Frontal cortex (tissue), 4 donors: ENCODE data around the gene ZFPM1. TPM values are rescaled to one million over a fixed set of nuclear protein-coding genes. Genes with fewer than 3 reads are reported as not detected.

ENCODE experiments used
- DNase-seq, 2 donors: peaks; one replicate each; pipeline ENCODE4 v3.0.0; 2012; ENCODE audit warnings: low spot score in 2 of 2
- FAIRE-seq: peaks from 2 replicates; lab custom pipeline; 2012; peaks lifted over from hg19 to GRCh38; lab: Jason Lieb, UNC
- total RNA-seq: library from RNA; depleted of rRNA; stranded (reverse); fragments of >200 nt; gene quantifications from one replicate; pipeline ENCODE4 v1.2.3, GENCODE V29; 2014
- donor health status: control.
- donor health status: control.
- donor health status: control.

Gene ZFPM1
- total RNA-seq, 1 donor from 2014 or later, result 1.2 TPM

DNA sequence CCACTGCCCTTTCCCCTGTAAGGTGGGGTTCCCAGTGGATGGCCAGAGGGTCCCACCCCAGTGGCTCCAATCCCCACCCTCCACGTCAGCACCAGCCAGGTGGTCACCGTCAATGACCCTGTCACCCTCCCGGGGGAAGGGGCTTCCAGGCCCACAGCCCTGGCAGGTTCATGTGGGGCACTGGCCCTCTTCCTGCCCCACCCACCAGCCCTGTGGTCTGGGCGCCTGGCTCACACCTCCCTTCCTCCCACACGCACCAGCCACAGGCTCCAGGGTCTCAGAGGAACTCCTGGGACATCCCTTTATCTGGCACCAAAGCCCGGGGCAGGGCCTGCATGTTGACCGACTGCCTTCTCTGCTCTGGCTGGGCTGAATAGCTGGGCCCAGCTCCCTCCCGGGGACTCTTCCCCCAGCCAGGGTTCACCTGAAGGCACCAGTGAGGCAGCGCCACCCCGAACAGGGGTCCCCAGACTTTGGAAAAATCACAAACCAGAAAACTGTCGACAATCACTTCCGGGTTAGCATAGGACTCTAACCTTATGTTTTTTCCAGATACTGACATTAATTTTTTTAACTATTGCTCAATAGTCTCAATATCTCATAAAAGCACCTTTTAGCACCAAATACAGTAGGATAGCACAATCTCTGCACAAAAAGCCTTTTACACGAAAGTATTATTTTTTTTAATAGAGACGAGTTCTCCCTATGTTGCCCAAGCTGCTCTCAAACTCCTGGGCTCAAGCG, 95.2 kb downstream of the ZFPM1 start:
- DNase-seq (no peak), FAIRE-seq (no peak)

- DNase-seq (no peak), FAIRE-seq (no peak)
These were observed 95.9 kb downstream of the ZFPM1 start for GRCh38 chr16:88548985-88549384.

- FAIRE-seq, result no peak
- DNase-seq, result no peak
These were observed 96.7 kb downstream of the ZFPM1 start for GRCh38 chr16:88549671-88550245.

- FAIRE-seq (no peak), DNase-seq (no peak)
These were observed 97.2 kb downstream of the ZFPM1 start for GRCh38 chr16:88550246-88550661.

GRCh38 chr16:88552166-88552565, 99.1 kb downstream of the ZFPM1 start:
- DNase-seq (no peak), FAIRE-seq (no peak)

DNA sequence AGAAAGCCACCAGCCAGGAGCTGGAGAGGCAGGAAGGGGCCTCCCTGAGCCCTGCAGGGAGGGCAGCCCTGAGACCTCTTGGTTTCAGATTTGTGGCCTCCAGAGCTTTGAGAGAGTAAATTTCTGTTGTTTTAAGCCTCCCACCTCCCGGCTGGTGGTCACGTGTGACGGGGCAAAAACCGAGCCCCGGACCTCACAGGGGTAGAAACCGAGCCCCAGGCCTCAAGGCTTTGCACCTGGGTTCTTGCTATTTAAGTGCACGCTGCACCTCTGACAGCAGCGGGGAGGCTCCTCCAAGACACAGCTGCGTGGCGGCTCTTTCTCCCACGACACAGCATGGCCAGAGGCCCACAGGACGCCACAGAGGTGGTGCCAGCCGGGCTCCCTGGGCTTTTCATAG, 99.7 kb downstream of the ZFPM1 start:
- no peak for FAIRE-seq
- DNase-seq, result no peak

DNA sequence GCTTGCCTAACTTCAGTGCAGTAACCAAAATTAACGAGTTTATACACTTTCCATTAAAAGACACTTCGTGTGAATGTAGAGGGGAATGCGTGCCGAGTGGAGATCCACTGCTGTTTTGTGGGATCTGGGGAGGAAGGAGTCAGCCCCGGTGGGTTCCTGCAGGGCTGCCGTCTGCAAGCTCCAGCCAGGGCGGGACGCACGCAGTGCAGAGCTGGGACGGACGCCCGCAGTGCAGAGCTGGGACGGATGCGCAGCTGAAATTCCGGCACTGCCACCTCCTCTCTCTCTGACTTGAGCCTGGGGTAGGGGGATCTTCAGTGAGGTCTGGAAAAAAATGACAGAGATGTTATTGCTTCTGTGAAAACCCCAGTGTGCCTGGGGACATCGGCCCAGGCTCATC, 100.7 kb downstream of the ZFPM1 start:
- DNase-seq (no peak), FAIRE-seq (no peak)

- no peak for DNase-seq
- FAIRE-seq, result no peak
These were observed 101.7 kb downstream of the ZFPM1 start for GRCh38 chr16:88554711-88555264.

DNA sequence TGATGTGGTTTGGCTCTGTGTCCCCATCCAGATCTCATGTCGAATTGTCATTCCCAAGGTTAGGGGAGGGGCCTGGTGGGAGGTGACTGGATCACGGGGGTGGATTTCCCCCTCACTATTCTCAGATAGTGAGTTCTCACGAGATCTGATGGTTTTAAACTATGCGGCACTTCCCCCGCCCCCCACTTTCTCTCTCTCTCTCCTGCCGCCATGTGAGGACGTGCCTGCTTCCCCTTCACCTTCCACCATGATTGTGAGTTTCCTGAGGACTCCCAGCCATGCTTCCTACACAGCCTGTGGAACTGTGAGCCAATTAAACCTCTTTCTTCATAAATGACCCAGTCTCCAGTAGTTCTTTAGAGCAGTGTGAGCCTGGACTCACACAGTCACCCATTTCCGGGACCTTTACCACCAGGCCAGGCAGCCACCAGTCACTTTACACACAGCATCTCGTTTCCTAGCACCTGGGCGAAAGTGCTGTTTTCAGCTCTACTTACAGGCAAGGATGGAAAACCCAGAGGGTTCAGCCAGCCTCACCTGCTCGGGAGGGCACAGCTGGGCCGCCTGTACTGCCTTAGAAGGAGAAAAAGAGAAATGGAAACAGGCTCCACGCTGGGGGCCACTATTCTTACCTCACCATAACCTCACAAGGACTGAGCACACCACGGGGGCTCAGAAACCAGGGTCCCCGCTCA, 103.4 kb downstream of the ZFPM1 start:
- FAIRE-seq (no peak), DNase-seq (no peak)

DNA sequence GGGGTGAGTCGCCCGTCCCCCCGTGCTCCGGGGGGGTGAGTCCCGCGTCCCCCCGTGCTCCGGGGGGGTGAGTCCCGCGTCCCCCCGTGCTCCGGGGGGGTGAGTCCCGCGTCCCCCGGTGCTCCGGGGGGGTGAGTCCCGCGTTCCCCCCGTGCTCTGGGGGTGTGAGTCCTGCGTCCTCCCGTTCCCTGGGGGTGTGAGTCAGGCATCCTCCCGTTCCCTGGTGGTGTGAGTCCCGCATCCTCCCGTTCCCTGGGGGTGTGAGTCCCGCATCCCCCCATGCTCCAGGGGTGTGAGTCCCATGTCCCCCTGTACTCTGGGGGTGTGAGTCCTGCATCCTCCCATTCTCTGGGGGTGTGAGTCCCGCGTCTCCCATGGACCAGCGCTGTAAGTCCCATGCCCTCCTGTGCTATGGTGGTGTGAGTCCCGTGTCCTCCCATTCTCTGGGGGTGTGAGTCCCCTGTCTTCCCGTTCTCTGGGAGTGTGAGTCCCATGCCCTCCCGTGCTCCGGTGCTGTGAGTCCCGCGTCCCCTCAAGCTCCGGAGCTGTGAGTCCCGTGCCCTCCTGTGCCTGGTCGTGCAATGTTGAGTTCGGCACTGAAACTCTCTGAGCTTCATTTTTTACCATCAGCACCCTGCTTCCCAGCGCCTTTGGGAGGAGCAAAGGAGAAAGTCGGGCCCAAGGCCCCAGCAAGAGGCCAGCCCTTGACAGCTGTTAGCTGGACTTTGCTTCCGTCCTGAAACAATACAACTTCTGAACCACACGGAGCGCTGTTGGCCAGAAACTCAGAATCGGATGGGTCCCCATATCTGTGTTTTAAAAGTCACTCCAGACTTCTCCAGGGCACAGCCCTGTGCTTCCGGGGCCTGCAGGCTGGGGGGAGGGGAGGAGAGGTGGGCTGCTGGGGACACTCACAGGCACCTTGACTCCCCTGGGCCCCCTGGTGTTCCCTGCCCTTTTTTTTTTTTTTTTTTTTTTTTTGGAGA, 105.7 kb downstream of the ZFPM1 start:
- FAIRE-seq (no peak), DNase-seq (peak; percentile 59 to 69)

- FAIRE-seq, result no peak
- no peak for DNase-seq
These were observed 107.8 kb downstream of the ZFPM1 start for GRCh38 chr16:88560714-88561484.

- no peak for FAIRE-seq
- DNase-seq, result peak; percentile 76 to 80
These were observed 108.6 kb downstream of the ZFPM1 start for GRCh38 chr16:88561485-88562359.

DNA sequence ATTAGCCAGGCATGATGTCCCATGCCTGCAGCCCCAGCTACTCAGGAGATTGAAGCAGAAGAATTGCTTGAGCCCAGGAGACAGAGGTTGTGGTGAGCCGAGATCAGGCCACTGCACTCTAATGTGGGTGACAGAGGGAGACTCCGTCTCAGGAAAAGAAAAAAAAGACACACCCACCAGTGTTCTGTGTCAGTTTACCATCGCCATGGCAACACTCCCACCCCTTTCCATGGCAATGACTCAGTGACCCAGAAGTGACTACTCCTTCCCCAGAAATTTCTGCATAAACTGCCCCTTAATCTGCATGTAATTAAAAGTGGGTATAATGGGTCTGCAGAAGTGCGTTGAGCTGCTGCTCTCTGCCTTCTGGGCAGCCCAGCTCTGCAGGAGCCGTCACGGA, 113.1 kb downstream of the ZFPM1 start:
- DNase-seq, result no peak
- FAIRE-seq, result no peak

DNA sequence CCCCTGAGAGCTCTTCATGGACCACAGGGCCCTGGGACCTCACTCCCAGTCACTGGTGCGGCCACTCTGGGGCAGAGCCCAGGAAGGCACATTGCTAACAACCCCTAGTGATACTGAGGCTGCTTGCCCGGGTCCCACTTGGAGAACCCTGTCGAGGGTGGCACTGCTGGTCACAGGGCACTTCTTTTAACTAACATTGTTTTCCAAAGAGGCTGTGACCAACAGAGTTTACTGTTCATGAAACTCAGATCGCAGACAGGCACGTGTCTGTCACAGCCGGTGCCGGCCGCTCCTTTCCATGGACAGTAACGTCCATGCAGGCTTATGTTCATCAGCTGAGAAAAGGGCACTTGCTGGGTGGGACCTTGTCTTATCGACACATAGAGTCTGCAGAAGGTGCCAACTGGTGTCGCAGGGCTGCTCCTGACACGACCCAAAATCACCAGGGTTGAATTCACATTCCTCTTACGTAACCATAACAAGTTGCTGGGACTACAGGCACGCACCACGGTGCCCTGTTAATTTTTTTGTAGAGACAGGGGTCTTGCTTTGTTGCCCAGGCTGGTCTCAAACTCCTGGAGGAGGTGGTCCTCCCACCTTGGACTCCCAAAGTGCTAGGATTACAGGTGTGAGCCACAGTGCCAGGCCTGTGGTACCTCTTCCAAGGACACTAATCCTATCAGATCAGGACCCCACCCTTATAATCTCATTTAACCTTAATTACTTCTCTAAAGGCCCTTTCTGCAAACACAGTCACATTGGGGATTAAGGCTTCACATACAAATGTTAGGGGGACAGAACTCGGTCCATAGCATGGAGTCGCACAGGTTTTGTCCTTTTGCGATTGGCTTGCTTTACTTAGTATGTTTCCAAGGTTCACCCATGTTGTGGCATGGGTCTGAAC, 115.9 kb downstream of the ZFPM1 start:
- FAIRE-seq, result no peak
- DNase-seq, result no peak

GRCh38 chr16:88569614-88569984, 116.5 kb downstream of the ZFPM1 start:
- DNase-seq (peak; percentile 43 to 53), FAIRE-seq (no peak)

- FAIRE-seq, result no peak
- DNase-seq, result peak; percentile 99
These were observed 117.1 kb downstream of the ZFPM1 start, which contains the start of gene ZC3H18 for GRCh38 chr16:88569985-88570690. Gene ZC3H18, plus strand, starts transcription at chr16:88570403. Its CDS starts 6,721 bp downstream, at chr16:88577124.
